HG03432 (cell line): ENCODE results near the gene RTN4RL1.
"Not testable (repeated sequence)": the region's sequence is repeated elsewhere in the genome, so short reads cannot be mapped to it uniquely, and the experiment has no call there.

Source experiments
- ATAC-seq: cut with Tn5 transposase; IDR thresholded peaks from one replicate; pipeline ENCODE4 v1.9.1; 2021; ENCODE audit warnings: mild to moderate bottlenecking, moderate library complexity; ENCODE audit not compliant: unreplicated experiment

RTN4RL1 gene

DNA sequence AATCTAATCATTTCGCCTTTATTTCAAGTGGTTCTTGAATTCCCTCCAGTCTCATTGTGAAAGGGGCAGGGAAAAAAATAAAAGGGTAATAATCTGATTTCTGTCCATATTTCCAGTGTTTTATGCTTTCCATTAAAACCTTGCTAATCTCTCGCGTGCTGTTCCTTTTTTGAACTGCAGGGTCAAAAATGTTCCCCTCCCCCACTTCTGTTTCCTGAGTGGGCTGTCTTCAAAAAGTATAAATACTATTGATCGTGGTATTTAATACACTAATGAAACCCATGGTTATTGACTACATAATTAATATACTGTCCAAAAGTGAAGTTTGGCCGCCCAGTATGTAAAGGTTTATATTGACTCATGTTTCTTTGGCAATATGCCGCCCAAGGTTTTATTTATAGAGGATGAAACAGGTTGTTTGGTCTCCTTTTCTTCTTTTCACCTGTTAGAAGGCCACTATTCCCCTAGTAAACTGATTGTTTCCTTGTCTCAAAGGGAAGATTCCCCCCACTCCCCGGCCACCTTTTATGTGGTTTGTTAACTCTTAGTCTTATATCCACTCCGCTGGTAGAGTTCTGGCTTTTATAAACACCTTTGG, 125.6 kb downstream of the RTN4RL1 start:
- no peak for ATAC-seq

GRCh38 chr17:1898872-1899271, 126.3 kb downstream of the RTN4RL1 start:
- ATAC-seq = no peak

DNA sequence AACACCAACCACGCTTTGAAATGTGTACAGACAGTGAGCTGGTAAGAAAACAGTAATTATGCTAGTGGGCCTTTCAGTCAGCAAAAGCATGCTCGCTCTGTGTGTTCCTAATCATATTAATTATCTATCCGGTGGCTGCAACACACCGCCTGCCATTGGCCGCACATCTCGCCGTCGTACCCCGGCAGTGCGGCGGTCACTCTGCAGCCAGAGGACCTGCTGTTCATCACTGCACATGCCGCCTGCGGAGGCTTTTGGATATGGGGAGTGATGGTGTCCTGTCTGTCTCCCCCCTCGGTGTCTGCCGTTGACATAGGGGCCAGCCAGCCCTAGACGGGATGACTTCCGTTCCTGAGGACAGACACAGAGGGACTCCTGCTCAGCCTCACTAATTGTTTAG, 126.8 kb downstream of the RTN4RL1 start:
- ATAC-seq = no peak

DNA sequence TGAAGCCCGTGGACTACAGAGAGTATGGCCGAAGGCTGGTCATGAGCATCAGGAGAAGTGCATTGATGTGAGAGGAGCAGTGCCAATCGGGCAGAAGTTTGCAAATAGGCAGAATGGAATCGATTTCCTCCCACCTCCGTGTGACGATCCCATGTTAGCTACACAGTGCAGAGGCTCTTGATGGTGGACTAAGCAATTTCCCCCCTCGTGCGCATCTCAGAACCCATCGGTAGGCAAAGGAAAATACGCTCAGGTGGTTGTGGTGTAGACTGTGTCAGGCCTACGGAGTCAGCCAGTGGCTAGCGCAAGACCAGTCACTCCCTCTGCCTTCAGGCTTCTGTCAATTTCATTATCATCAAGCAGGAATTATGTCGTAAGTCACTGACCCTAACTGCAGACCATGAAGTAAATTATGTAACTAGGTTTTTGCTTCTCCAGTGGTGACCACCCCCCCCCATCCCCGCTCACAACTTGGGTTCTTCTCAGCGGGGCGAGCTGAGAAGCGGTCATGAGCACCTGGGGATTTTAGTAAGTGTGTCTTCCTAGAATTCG, 128.0 kb downstream of the RTN4RL1 start:
- ATAC-seq = no peak

DNA sequence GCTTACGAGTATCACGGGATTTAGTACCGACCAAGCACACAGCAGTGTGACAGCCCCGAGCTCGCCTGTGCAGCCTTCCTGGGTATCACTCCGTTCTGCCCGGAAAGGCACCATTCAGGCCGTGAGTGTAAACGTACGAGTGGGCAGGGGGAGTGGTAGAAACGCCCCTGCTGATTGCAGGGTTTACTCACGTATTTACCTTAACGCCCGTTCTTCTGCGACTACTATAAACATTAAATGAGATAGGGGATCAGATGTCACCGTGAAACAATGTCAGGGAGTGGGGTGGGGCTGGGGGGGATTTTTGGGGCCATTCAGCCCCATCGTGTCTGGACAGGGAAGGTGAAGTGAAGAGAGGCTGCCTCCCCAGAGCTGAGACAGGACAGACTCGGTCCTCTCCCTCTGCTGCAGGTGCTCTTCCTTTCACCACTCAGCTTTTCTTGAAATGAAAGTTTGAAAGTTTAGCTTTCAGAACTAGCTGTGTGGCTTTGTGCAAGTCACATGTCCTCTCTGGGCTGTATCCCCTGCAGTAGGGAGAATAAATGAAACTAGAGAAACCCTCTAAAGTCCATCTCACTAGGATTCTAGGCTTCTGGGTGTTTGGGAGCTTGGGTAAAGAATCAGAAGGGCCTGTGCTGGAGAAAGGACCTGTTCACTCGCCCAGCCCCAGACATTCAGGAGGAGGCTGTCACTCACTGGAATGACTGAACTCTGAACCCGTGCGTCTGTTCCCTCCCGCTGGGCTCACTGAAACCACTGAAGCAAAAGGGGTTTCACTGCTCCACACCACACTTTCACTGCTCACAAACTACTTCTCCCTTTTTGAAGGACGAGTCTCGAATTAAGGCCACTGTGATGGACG, 128.7 kb downstream of the RTN4RL1 start:
- ATAC-seq = no peak

- not testable (repeated sequence) for ATAC-seq
Measured at GRCh38 chr17:1895479-1895878, 129.7 kb downstream of the RTN4RL1 start.

DNA sequence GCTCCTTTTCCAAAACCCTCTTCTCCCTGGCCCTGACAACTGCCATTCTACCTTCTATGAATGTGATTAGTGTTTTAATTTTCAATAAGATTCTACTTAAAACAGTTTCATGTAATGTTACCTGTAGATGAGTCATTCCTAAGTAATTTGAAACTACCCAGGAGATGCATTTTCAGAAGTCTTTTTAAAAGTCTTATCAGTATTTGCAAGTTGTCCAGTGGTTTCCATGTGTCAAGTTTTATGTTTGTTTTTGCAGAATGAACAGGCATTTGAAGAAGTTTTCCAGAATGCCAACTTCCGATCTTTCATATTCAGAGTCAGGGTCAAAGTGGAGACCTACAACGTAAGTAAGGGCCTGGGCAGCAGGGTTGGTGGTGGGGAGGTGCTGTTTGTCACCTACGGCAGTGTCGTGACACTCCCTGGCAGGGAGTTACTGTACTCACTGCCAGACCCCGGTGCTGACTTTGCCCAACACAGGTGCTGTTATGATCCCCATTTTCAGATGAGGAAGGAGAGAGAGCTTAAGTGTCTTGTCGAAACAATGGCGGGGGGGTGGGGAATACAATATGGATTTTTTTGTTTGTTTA, 130.3 kb downstream of the RTN4RL1 start:
- no peak for ATAC-seq

DNA sequence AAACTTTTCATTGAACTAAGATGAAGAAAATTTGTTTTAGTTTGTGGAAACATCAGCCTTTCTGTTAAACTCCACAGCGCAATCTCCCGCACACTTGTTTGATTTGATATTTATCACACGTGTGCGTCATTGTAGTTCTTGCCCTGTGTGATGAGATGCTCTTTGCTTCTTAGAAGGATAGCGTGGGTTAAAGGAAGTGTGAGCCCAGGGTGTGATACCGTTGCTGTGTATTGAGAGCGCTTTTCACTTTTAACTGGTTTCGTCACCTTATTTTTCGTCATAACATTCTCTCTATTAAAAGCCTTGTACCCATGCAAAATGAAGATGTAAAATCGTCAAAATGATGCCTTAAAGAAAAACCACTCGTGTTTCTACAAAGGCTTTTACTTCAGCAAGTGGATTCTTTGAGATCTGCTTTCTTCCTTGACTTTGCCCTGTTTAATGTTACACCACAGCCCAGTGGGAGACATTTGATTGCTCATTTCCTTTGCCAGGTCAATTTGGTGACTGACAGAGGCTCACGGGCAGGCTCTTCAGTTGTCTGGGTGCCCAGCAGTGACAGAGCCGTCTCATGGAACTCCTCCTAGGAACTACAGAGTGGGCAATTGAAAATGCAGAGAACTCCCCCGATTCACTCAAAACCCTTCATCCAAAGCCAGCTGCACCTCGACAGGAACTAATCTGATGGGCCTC, 134.2 kb downstream of the RTN4RL1 start:
- no peak for ATAC-seq

GRCh38 chr17:1888741-1889140, 136.4 kb downstream of the RTN4RL1 start:
- ATAC-seq = no peak
